Karpas-422 (cell line): ENCODE results near the gene DYNC2I2. TPM values are rescaled to one million over a fixed set of nuclear protein-coding genes. Genes with fewer than 3 reads are reported as not detected.

ENCODE experiments used
- DNase-seq: peaks from one replicate; pipeline ENCODE4 v3.0.0-alpha.2; 2015
- H2AFZ ChIP-seq: fragments of 200-600 bp; sonication (generic); 2 replicates; pipeline ENCODE4 v1.6.1; 2014; ENCODE audit warnings: antibody characterized with exemption, low read length, mixed read lengths
- H3K27ac ChIP-seq: fragments of 200-600 bp; sonication (generic); 2 replicates; pipeline ENCODE4 v1.5.1; 2014; ENCODE audit warnings: mild to moderate bottlenecking, low read length, moderate library complexity
- H3K27me3 ChIP-seq: fragments of 200-600 bp; sonication (generic); 2 replicates; pipeline ENCODE4 v1.6.1; 2014; ENCODE audit warnings: low read length, mixed read lengths
- H3K36me3 ChIP-seq: fragments of 200-600 bp; sonication (generic); 2 replicates; pipeline ENCODE4 v1.6.1; 2014; ENCODE audit warnings: low read length, mixed read lengths; ENCODE audit not compliant: insufficient read depth
- H3K4me1 ChIP-seq: fragments of 200-600 bp; sonication (generic); 2 replicates; pipeline ENCODE4 v1.6.1; 2014; ENCODE audit warnings: mild to moderate bottlenecking, low read length, mixed read lengths
- H3K4me2 ChIP-seq: fragments of 200-600 bp; sonication (generic); 2 replicates; pipeline ENCODE4 v1.6.1; 2014; ENCODE audit warnings: low read length, low read depth, mild to moderate bottlenecking; ENCODE audit not compliant: poor library complexity, severe bottlenecking
- H3K4me3 ChIP-seq: fragments of 200-600 bp; sonication (generic); 2 replicates; pipeline ENCODE4 v1.5.1; 2014; ENCODE audit warnings: mild to moderate bottlenecking, antibody characterized with exemption, low read length, mixed read lengths
- H3K79me2 ChIP-seq: fragments of 200-600 bp; sonication (generic); 2 replicates; pipeline ENCODE4 v1.6.1; 2014; ENCODE audit warnings: mild to moderate bottlenecking, low read length, mixed read lengths
- H3K9ac ChIP-seq: fragments of 200-600 bp; sonication (generic); 2 replicates; pipeline ENCODE4 v1.6.0; 2014; ENCODE audit warnings: low read length
- H3K9me2 ChIP-seq: fragments of 200-600 bp; sonication (generic), shearing (Covaris generic); replicated peaks from 2 replicates; pipeline ENCODE4 v1.6.0; 2014; ENCODE audit warnings: mild to moderate bottlenecking, low read length, moderate library complexity; ENCODE audit not compliant: insufficient read depth
- H3K9me3 ChIP-seq: fragments of 300-700, 200-600 bp; sonication (generic); 2 replicates; pipeline ENCODE4 v1.6.1; 2014; ENCODE audit warnings: low read length, mixed read lengths
- H4K20me1 ChIP-seq: fragments of 200-600 bp; sonication (generic); 2 replicates; pipeline ENCODE4 v1.6.1; 2014; ENCODE audit warnings: mild to moderate bottlenecking, antibody characterized with exemption, low read length, low read depth; ENCODE audit not compliant: insufficient read depth
- total RNA-seq: library from RNA; depleted of rRNA; stranded (reverse); fragments of >200 nt; shearing (Covaris generic); gene quantifications from 2 replicates; pipeline ENCODE4 v1.2.3, GENCODE V29; 2014; ENCODE audit warnings: low replicate concordance

DYNC2I2 gene
- total RNA-seq, 1 experiment from 2014 or later = 38.9 TPM

DNA sequence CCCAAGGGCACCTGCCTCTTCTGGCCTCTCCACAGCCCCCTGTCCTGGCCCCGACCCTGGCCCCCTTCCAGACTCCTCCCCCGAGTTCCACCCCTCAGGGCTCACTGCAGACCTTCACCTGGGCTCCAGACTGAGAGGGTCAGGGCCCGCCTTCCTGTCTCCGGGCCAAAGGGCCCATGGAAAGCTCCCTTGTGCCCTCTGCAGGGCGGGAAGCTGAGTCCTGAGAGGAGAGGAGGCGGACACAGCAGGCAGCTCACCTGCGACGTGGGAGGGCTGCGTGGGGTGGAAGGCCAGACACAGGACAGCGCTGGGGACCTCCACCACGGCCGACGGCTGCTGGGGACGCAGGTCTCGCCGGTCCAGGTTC is 20.6 kb downstream of the DYNC2I2 start:
- no peaks in the 10 kb centered on the region for H3K4me1 ChIP-seq
- H3K9ac ChIP-seq = no peak overlapping the region
- H3K27me3 ChIP-seq = no peaks in the 10 kb centered on the region
- no peak overlapping the region for H2AFZ ChIP-seq
- peak; percentile 34 for DNase-seq
- H3K4me3 ChIP-seq = no peak overlapping the region
- H3K27ac ChIP-seq = no peak overlapping the region
- no peak overlapping the region for H3K4me2 ChIP-seq
- no peaks in the 10 kb centered on the region for H3K79me2 ChIP-seq
- H3K36me3 ChIP-seq = 0 out of 2 replicates have a peak, but pooled peaks cover 5% of the 10 kb centered on the region
- no peaks in the 10 kb centered on the region for H4K20me1 ChIP-seq
- H3K9me2 ChIP-seq = no peaks in the 10 kb centered on the region
- no peaks in the 10 kb centered on the region for H3K9me3 ChIP-seq

DNA sequence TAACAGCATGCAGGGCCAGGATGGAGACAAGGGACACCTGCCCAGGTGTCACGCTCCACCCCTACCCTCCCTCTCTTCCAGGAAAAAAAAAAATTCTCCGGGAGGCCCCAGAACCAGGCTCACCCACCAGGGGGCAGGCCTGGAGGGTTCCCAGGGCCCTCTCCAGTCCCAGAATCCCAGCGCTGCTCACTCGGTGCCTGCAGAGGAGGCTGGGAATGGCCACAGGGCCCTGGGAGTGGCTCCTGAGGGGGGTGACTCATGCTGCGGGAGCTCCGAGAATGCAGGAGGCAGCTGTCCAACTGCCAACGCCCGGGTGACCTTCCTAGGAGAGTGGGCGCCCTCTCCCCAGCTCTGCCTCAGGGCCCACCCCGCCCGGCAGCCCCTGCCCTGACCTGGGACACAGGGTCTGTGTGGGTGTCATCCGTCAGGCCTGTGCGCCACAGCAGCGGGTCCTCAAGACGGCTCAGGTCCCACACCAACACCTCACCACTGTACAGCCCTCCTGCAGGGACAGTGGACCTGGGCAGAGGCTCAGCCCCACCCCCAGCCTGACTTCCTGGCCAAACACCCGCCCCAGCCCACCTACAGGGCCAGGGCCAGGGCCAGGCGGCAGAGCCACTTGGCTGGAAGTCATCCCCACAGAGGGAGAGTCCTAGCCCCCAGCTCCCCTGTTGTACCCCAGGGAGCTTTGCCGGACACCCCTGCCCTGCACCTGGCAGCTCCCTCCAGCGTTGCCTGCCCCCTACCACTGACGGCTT is 21.2 kb downstream of the DYNC2I2 start:
- DNase-seq = peak; percentile 46
- Histone ChIP-seq H3K4me2 (no peak overlapping the region), H3K36me3 (0 out of 2 replicates have a peak, but pooled peaks cover 3% of the 10 kb centered on the region), H2AFZ (no peak overlapping the region), H3K79me2 (no peaks in the 10 kb centered on the region), H3K27me3 (no peaks in the 10 kb centered on the region), H4K20me1 (no peaks in the 10 kb centered on the region), H3K27ac (no peak overlapping the region), H3K4me3 (no peak overlapping the region), H3K9me3 (no peaks in the 10 kb centered on the region), H3K9ac (no peak overlapping the region), H3K9me2 (no peaks in the 10 kb centered on the region), H3K4me1 (no peaks in the 10 kb centered on the region)

DNA sequence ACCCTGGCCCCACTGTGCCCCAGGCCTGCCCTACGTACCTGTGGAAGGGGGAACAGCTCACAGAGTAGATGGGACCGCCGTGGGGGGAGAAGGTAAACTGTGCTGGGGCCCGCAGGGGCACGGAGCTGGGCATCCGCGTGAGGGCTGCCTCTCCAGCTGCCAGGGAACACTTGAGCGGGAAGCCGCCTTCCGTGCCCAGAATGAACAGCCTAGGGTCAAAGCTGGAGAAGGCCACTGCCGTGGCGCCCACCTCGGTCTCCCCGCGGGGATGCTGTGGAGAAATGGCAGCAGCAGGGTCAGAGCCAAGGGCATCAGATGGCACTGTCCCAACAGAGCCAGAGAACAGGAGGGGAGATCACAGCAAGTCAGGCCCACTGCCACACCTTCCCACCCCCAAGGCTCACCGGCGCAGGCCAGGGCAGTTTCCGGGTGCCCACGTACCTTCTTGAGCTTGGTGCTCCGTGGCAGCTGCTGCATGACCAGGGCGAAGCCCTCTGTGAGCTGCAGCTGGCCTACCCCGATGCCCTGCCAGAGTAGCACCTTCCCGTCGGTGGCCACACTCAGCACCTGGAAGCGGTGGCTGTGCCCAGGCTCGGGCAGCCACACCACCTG is 21.9 kb downstream of the DYNC2I2 start:
- Histone ChIP-seq H3K4me2 (no peak overlapping the region), H3K4me3 (no peak overlapping the region), H3K9me3 (no peaks in the 10 kb centered on the region), H3K9me2 (no peaks in the 10 kb centered on the region), H3K9ac (no peak overlapping the region), H3K27me3 (no peaks in the 10 kb centered on the region), H2AFZ (no peak overlapping the region), H3K4me1 (no peaks in the 10 kb centered on the region), H3K27ac (no peak overlapping the region), H3K36me3 (0 out of 2 replicates have a peak, but pooled peaks cover 5% of the 10 kb centered on the region), H3K79me2 (no peaks in the 10 kb centered on the region), H4K20me1 (no peaks in the 10 kb centered on the region)
- DNase-seq = no peak

DNA sequence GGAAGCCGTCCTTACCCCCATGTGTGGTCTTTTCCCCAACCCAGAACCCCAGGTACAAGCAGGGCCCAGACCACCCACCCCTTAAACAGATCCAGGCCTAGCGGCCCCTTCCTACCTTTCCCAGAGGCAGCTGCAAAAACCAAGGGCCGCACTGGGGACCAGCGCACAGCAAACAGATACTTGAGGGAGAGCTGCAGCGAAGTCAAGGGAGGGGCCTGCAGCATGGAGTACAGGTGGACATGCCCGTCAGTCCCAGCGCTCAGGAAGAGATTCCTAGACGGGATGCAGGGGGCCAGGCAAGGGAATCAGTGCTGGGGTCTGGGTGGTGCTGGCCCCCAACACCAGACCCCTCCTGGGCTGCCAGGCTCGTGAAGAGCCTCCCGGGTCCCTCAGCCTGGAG is 22.5 kb downstream of the DYNC2I2 start:
- Histone ChIP-seq H3K36me3 (0 out of 2 replicates have a peak, but pooled peaks cover 6% of the 10 kb centered on the region), H3K27me3 (no peaks in the 10 kb centered on the region), H3K4me2 (no peak overlapping the region), H3K4me3 (no peak overlapping the region), H3K9ac (no peak overlapping the region), H3K9me2 (no peaks in the 10 kb centered on the region), H3K27ac (no peak overlapping the region), H3K79me2 (no peaks in the 10 kb centered on the region), H4K20me1 (no peaks in the 10 kb centered on the region), H2AFZ (no peak overlapping the region), H3K9me3 (no peaks in the 10 kb centered on the region), H3K4me1 (no peaks in the 10 kb centered on the region)
- no peak for DNase-seq

DNA sequence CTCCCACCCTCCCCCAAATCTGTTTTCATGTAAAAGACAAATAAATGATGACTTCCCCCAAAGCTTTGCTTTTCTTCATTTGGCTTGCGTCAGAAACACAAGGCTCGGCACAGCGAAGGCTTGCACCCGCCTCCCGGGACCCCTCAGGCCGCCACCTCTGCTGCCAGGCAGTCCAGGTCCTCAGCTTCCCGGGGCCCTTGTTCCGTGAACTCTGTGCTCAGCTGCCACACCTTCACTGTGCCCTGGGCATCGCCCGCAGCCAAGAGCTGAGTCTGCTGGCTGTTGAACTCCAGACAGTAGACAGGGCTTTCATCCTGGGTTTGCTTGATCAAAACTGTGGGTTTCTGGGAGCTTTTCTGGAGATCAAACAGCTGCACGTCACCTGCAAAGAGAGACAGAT is 23.0 kb downstream of the DYNC2I2 start:
- DNase-seq = peak; percentile 46
- no peak overlapping the region for H2AFZ ChIP-seq
- H3K27ac ChIP-seq = no peak overlapping the region
- H3K9me3 ChIP-seq = no peaks in the 10 kb centered on the region
- no peaks in the 10 kb centered on the region for H3K79me2 ChIP-seq
- no peaks in the 10 kb centered on the region for H3K27me3 ChIP-seq
- H3K4me1 ChIP-seq = no peaks in the 10 kb centered on the region
- H3K9ac ChIP-seq = no peak overlapping the region
- H3K9me2 ChIP-seq = no peaks in the 10 kb centered on the region
- H3K4me2 ChIP-seq = no peak overlapping the region
- H3K4me3 ChIP-seq = no peak overlapping the region
- H3K36me3 ChIP-seq = 0 out of 2 replicates have a peak, but pooled peaks cover 6% of the 10 kb centered on the region
- H4K20me1 ChIP-seq = no peaks in the 10 kb centered on the region

DNA sequence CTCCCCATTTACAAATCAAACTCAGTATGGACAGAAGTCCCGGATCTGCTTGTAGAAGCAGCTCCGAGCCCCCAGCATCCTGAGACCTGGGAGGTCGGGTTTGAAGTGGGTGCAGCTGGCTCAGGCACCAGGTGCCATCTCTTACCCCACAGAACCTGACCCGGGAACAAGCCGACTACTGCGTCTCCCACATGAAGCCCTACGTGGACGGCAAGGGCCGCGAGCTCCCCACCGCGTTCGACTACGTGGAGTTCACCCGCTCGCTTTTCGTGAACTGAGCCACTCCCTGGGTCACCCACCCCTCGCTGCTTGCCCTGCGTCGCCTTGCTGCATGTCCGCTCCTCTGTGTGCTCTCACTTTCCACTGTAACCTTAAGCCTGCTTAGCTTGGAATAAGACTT is 23.6 kb downstream of the DYNC2I2 start:
- Histone ChIP-seq H3K27me3 (no peaks in the 10 kb centered on the region), H2AFZ (no peak overlapping the region), H3K9ac (no peak overlapping the region), H3K27ac (no peak overlapping the region), H3K9me2 (no peaks in the 10 kb centered on the region), H3K4me1 (no peaks in the 10 kb centered on the region), H3K4me3 (no peak overlapping the region), H4K20me1 (no peaks in the 10 kb centered on the region), H3K79me2 (no peaks in the 10 kb centered on the region), H3K36me3 (0 out of 2 replicates have a peak, but pooled peaks cover 6% of the 10 kb centered on the region), H3K4me2 (no peak overlapping the region), H3K9me3 (no peaks in the 10 kb centered on the region)
- peak; percentile 44 for DNase-seq

DNA sequence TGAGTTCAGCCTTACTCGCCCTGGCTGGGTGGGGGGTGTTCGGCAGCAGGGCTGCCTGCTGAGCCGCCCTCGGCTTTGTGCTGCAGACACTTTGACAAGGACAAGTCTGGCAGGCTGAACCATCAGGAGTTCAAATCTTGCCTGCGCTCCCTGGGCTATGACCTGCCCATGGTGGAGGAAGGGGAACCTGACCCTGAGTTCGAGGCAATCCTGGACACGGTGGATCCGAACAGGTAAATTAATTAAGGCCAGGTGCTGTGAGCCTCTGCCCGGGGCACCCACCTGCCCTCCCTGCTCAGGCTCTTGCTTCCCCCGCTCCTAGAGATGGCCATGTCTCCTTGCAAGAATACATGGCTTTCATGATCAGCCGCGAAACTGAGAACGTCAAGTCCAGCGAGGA is 24.2 kb downstream of the DYNC2I2 start:
- H3K9me2 ChIP-seq = no peaks in the 10 kb centered on the region
- H3K9me3 ChIP-seq = no peaks in the 10 kb centered on the region
- no peaks in the 10 kb centered on the region for H3K27me3 ChIP-seq
- no peaks in the 10 kb centered on the region for H3K4me1 ChIP-seq
- H3K36me3 ChIP-seq = 0 out of 2 replicates have a peak, but pooled peaks cover 6% of the 10 kb centered on the region
- no peak overlapping the region for H3K4me3 ChIP-seq
- H4K20me1 ChIP-seq = no peaks in the 10 kb centered on the region
- no peak overlapping the region for H2AFZ ChIP-seq
- H3K9ac ChIP-seq = no peak overlapping the region
- H3K79me2 ChIP-seq = no peaks in the 10 kb centered on the region
- H3K4me2 ChIP-seq = no peak overlapping the region
- no peak overlapping the region for H3K27ac ChIP-seq
- DNase-seq = peak; percentile 35

DNA sequence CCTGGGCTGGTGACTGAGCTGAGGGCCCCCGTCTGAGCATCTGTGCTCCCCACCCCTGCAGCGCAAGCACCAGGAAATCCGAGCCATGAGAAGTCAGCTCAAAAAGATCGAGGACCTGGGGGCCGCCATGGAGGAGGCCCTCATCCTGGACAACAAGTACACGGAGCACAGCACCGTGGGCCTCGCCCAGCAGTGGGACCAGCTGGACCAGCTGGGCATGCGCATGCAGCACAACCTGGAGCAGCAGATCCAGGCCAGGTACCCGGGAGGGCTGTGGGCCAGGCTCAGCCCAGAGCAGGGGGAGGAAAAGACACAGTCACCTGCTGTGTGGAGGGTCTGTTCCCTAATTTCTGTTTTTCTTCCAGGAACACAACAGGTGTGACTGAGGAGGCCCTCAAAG is 24.6 kb downstream of the DYNC2I2 start:
- Histone ChIP-seq H3K79me2 (no peaks in the 10 kb centered on the region), H3K9ac (no peak overlapping the region), H3K4me2 (no peak overlapping the region), H4K20me1 (no peaks in the 10 kb centered on the region), H3K27ac (no peak overlapping the region), H3K27me3 (no peaks in the 10 kb centered on the region), H3K9me2 (no peaks in the 10 kb centered on the region), H3K4me1 (no peaks in the 10 kb centered on the region), H3K4me3 (no peak overlapping the region), H2AFZ (no peak overlapping the region), H3K9me3 (no peaks in the 10 kb centered on the region), H3K36me3 (0 out of 2 replicates have a peak, but pooled peaks cover 6% of the 10 kb centered on the region)
- DNase-seq = peak; percentile 36
